Mesodermal cell (in vitro differentiated cells): ENCODE measurements around the gene RPL10A. TPM values are rescaled to one million over a fixed set of nuclear protein-coding genes. Genes with fewer than 3 reads are reported as not detected.

Source experiments
- H3K27ac ChIP-seq: 2 replicates; pipeline ENCODE4 v1.7.0; 2013; ENCODE audit warnings: mild to moderate bottlenecking, low read depth, low read length, moderate library complexity; ENCODE audit not compliant: severe bottlenecking
- H3K36me3 ChIP-seq: 2 replicates; pipeline ENCODE4 v1.7.1; 2013; ENCODE audit warnings: mild to moderate bottlenecking, low read length, moderate library complexity; ENCODE audit not compliant: control insufficient read depth, insufficient read depth
- H3K4me1 ChIP-seq: one replicate; pipeline ENCODE4 v1.7.1; 2013; ENCODE audit warnings: mild to moderate bottlenecking, low read length; ENCODE audit not compliant: insufficient read depth, control insufficient read depth, poor library complexity, severe bottlenecking
- H3K4me3 ChIP-seq: 2 replicates; pipeline ENCODE4 v1.7.0; 2013; ENCODE audit warnings: low read length, control low read depth, mild to moderate bottlenecking; ENCODE audit not compliant: insufficient read depth, poor library complexity, severe bottlenecking; ENCODE audit errors: extremely low read depth
- H3K9me3 ChIP-seq: 2 replicates; pipeline ENCODE4 v1.7.1; 2013; ENCODE audit warnings: mild to moderate bottlenecking, low read length, moderate library complexity; ENCODE audit not compliant: control insufficient read depth
- WGBS, 2 experiments: methylation state at CpG; one replicate each; pipeline ENCODE4 v1.1.5; 2013; ENCODE audit warnings: missing lambda C conversion rate in 2 of 2; ENCODE audit not compliant: insufficient coverage in 2 of 2; 5-methylcytosine and 5-hydroxymethylcytosine counted together
- polyA plus RNA-seq, 2 experiments: library from polyadenylated mRNA; stranded (reverse); fragments of 50-300 nt; gene quantifications; one replicate each; pipeline ENCODE4 v1.2.3, GENCODE V29; 2013

Gene RPL10A
- polyA plus RNA-seq (2013, experiment 1 of 2), result 1,794 TPM
- polyA plus RNA-seq (2013, experiment 2 of 2), result 1,725 TPM

GRCh38 chr6:35468181-35468979 lies at the start of gene RPL10A:
Gene RPL10A (plus strand): TSS chr6:35468401. CDS start chr6:35468435, 34 bp downstream.
- peak within 1 kb of the TSS; percentile 93 for H3K4me3 ChIP-seq
- H3K4me1 ChIP-seq, result peaks cover 12% of the 10 kb centered on the region
- WGBS, 2 experiments, result 0 to 1% methylated on average over 77 to 82 of the region's 86 CpGs
- no peaks in the 10 kb centered on the region for H3K9me3 ChIP-seq
- H3K36me3 ChIP-seq, result peaks cover 68% of the 10 kb centered on the region
- H3K27ac ChIP-seq, result peak within 1 kb of the TSS; percentile 96

GRCh38 chr6:35419417-35419816 lies 48.8 kb upstream of the RPL10A start:
- H3K27ac ChIP-seq, result no peak overlapping the region
- H3K9me3 ChIP-seq, result no peaks in the 10 kb centered on the region
- 72 to 100% methylated on average over 1 to 5 of the region's 5 CpGs for WGBS, 2 experiments
- H3K36me3 ChIP-seq, result peaks cover 46% of the 10 kb centered on the region
- no peak overlapping the region for H3K4me3 ChIP-seq
- peaks cover 8% of the 10 kb centered on the region for H3K4me1 ChIP-seq

- peaks cover 51% of the 10 kb centered on the region for H3K36me3 ChIP-seq
- H3K9me3 ChIP-seq, result no peaks in the 10 kb centered on the region
- H3K27ac ChIP-seq, result no peak overlapping the region
- peaks cover 8% of the 10 kb centered on the region for H3K4me1 ChIP-seq
- H3K4me3 ChIP-seq, result no peak overlapping the region
- WGBS, 2 experiments, result 93 to 95% methylated on average over 8 to 13 of the region's 14 CpGs
These were observed 48.2 kb upstream of the RPL10A start for GRCh38 chr6:35419961-35420360.

GRCh38 chr6:35425284-35425683 lies 42.9 kb upstream of the RPL10A start:
- H3K4me1 ChIP-seq, result peaks cover 10% of the 10 kb centered on the region
- peaks cover 40% of the 10 kb centered on the region for H3K36me3 ChIP-seq
- no peak overlapping the region for H3K27ac ChIP-seq
- H3K9me3 ChIP-seq, result peaks cover 14% of the 10 kb centered on the region
- WGBS, 2 experiments, result 86 to 100% methylated on average over 1 to 2 of the region's 3 CpGs
- H3K4me3 ChIP-seq, result no peak overlapping the region

- H3K4me1 ChIP-seq, result peaks cover 10% of the 10 kb centered on the region
- H3K4me3 ChIP-seq, result no peak overlapping the region
- WGBS, 2 experiments, result 92 to 98% methylated on average over 7 of the region's 8 CpGs
- H3K36me3 ChIP-seq, result peaks cover 38% of the 10 kb centered on the region
- no peak overlapping the region for H3K27ac ChIP-seq
- peaks cover 14% of the 10 kb centered on the region for H3K9me3 ChIP-seq
These were observed 42.1 kb upstream of the RPL10A start for GRCh38 chr6:35426074-35426473.

- Histone ChIP-seq H3K4me3 (no peak overlapping the region), H3K9me3 (peaks cover 14% of the 10 kb centered on the region), H3K36me3 (peaks cover 30% of the 10 kb centered on the region), H3K27ac (no peak overlapping the region), H3K4me1 (peaks cover 10% of the 10 kb centered on the region)
- WGBS, 2 experiments, result 90 to 91% methylated on average over 5 of the region's 5 CpGs
These were observed 40.8 kb upstream of the RPL10A start for GRCh38 chr6:35427435-35427834.

- no peak overlapping the region for H3K4me3 ChIP-seq
- WGBS, 2 experiments, result 75 to 100% methylated on average over 1 to 4 of the region's 9 CpGs
- peaks cover 14% of the 10 kb centered on the region for H3K9me3 ChIP-seq
- peaks cover 28% of the 10 kb centered on the region for H3K36me3 ChIP-seq
- H3K4me1 ChIP-seq, result peaks cover 10% of the 10 kb centered on the region
- H3K27ac ChIP-seq, result no peak overlapping the region
These were observed 40.3 kb upstream of the RPL10A start for GRCh38 chr6:35427851-35428321.

- WGBS, 2 experiments, result 91 to 96% methylated on average over 7 of the region's 10 CpGs
- H3K27ac ChIP-seq, result no peak overlapping the region
- no peak overlapping the region for H3K4me3 ChIP-seq
- H3K9me3 ChIP-seq, result peaks cover 14% of the 10 kb centered on the region
- peaks cover 10% of the 10 kb centered on the region for H3K4me1 ChIP-seq
- peaks cover 25% of the 10 kb centered on the region for H3K36me3 ChIP-seq
These were observed 39.6 kb upstream of the RPL10A start for GRCh38 chr6:35428421-35429149.

GRCh38 chr6:35429463-35429862 lies 38.7 kb upstream of the RPL10A start:
- Histone ChIP-seq H3K36me3 (peaks cover 17% of the 10 kb centered on the region), H3K4me1 (peaks cover 10% of the 10 kb centered on the region), H3K4me3 (no peak overlapping the region), H3K9me3 (peaks cover 14% of the 10 kb centered on the region), H3K27ac (no peak overlapping the region)
- WGBS, 2 experiments, result 100% methylated on average over 2 of the region's 2 CpGs

GRCh38 chr6:35432291-35432690 lies 35.9 kb upstream of the RPL10A start:
- Histone ChIP-seq H3K36me3 (peaks cover 3% of the 10 kb centered on the region), H3K27ac (no peak overlapping the region), H3K4me1 (peaks cover 4% of the 10 kb centered on the region), H3K9me3 (peaks cover 14% of the 10 kb centered on the region), H3K4me3 (no peak overlapping the region)
- 91 to 94% methylated on average over 4 of the region's 4 CpGs for WGBS, 2 experiments
